SU-DHL-6 (cell line): Measurements from ENCODE around the gene AFF3.

Source experiments
- H2AFZ ChIP-seq: fragments of 200-600 bp; sonication (generic); 2 replicates; pipeline ENCODE4 v1.6.1; 2014; ENCODE audit warnings: low read depth, mild to moderate bottlenecking, moderate library complexity, mixed read lengths, antibody characterized with exemption, low read length; ENCODE audit not compliant: severe bottlenecking
- H3F3A ChIP-seq: fragments of 200-600 bp; shearing (Covaris generic); 2 replicates; pipeline ENCODE4 v1.6.0; 2016; ENCODE audit warnings: antibody characterized with exemption, mild to moderate bottlenecking; ENCODE audit not compliant: insufficient read depth
- H3K27ac ChIP-seq: fragments of 200-600 bp; sonication (generic); 2 replicates; pipeline ENCODE4 v1.5.1; 2016; ENCODE audit warnings: low read depth, mild to moderate bottlenecking, low read length, moderate library complexity, mixed read lengths
- H3K27me3 ChIP-seq: fragments of 200-600 bp; sonication (generic), shearing (Covaris generic); 2 replicates; pipeline ENCODE4 v1.6.0; 2014; ENCODE audit warnings: mild to moderate bottlenecking, low read length
- H3K36me3 ChIP-seq: fragments of 200-600 bp; sonication (generic); 2 replicates; pipeline ENCODE4 v1.6.1; 2014; ENCODE audit warnings: mild to moderate bottlenecking, low read length, mixed read lengths
- H3K4me2 ChIP-seq: fragments of 300-600, 200-600 bp; shearing (Covaris generic), sonication (generic); 2 replicates; pipeline ENCODE4 v1.6.0; 2014; ENCODE audit warnings: low read length, low read depth, mild to moderate bottlenecking; ENCODE audit not compliant: poor library complexity, severe bottlenecking
- H3K4me3 ChIP-seq: fragments of 200-600 bp; sonication (generic); 2 replicates; pipeline ENCODE4 v1.5.1; 2014; ENCODE audit warnings: antibody characterized with exemption, low read length, mild to moderate bottlenecking, mixed read lengths; ENCODE audit not compliant: insufficient read depth, poor library complexity, severe bottlenecking
- H3K79me2 ChIP-seq: fragments of 200-600 bp; sonication (generic); 2 replicates; pipeline ENCODE4 v1.6.1; 2014; ENCODE audit warnings: mild to moderate bottlenecking, low read length, moderate library complexity; ENCODE audit not compliant: insufficient read depth
- H3K9ac ChIP-seq: fragments of 200-600 bp; sonication (generic); 2 replicates; pipeline ENCODE4 v1.7.0; 2014; ENCODE audit warnings: mild to moderate bottlenecking, low read length
- H3K9me2 ChIP-seq: fragments of 200-600 bp; sonication (generic); replicated peaks from 2 replicates; pipeline ENCODE4 v1.6.1; 2014; ENCODE audit warnings: low read length; ENCODE audit not compliant: insufficient read depth
- H3K9me3 ChIP-seq: fragments of 200-600 bp; sonication (generic); 2 replicates; pipeline ENCODE4 v1.6.1; 2014; ENCODE audit warnings: low read length, mixed read lengths; ENCODE audit not compliant: insufficient read depth
- H4K20me1 ChIP-seq: fragments of 200-600 bp; sonication (generic); 2 replicates; pipeline ENCODE4 v1.6.1; 2014; ENCODE audit warnings: low read depth, mild to moderate bottlenecking, antibody characterized with exemption, low read length, moderate library complexity, mixed read lengths
- EZH2phosphoT487 ChIP-seq: fragments of 200-600 bp; sonication (generic), shearing (Covaris generic); conservative IDR thresholded peaks from 2 replicates; pipeline ENCODE4 v1.6.1; 2018; ENCODE audit warnings: mild to moderate bottlenecking, antibody characterized with exemption, low read length, moderate library complexity, mixed read lengths
- TF ChIP-seq, protein P1 (sequence below): fragments of 200-600 bp; sonication (generic); IDR thresholded peaks from one replicate; pipeline ENCODE4 v1.5.1; 2017; ENCODE audit warnings: antibody characterized with exemption, mild to moderate bottlenecking, low read length, moderate library complexity; ENCODE audit not compliant: insufficient read depth, poor library complexity, severe bottlenecking

Gene AFF3

DNA sequence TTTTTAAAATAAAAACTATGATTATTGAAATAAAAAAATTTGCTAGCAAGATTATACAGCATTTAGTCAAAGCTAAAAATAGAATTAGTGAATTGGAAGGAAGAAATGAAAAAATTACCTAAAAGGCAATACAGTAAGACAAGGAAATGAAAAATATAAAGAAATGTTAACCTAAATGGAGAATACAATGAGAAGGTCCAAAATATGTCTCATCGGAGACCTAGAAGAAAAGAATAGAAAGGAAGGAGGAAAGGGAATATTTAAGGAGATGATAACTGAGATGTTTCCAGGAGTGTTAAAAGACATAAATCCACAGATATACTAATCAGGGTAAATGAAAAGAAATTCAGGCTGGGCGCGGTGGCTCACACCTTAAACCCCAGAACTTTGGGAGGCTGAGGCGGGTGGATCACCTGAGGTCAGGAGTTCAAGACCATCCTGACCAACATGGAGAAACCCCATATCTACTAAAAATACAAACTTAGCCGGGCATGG lies 78.9 kb downstream of the AFF3 start:
- H3K9me2 ChIP-seq, result no peaks in the 10 kb centered on the region

DNA sequence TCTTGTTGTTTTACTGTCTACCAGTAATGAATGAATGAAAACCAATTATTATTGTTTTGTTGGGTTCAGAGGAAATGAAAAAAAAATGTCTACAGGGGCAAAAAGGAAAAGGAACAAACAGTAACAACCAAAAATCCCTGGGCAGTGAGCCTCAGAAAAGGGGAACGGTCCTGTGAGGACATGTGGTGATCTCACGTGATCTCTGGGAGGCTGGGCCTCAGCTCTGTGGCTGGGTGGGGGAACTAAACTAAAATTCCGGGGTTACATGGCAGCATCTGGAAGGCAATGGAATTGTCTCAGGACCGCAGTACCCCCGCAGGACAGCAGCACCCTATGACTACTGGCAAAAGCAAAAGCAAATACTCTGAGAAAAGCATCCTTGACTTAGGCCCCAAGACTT lies 80.1 kb downstream of the AFF3 start:
- Histone ChIP-seq H3K9me3 (no peaks in the 10 kb centered on the region), H3K4me3 (no peak overlapping the region), H3K4me2 (no peak overlapping the region), H3K27ac (no peak overlapping the region), H3K9me2 (no peaks in the 10 kb centered on the region), H3F3A (no peaks in the 10 kb centered on the region), H3K79me2 (no peaks in the 10 kb centered on the region), H3K9ac (no peak overlapping the region), H2AFZ (no peak overlapping the region), H4K20me1 (no peaks in the 10 kb centered on the region), H3K27me3 (no peaks in the 10 kb centered on the region), H3K36me3 (0 out of 2 replicates have a peak, but pooled peaks cover 3% of the 10 kb centered on the region)
- TF ChIP-seq, protein P1, sequence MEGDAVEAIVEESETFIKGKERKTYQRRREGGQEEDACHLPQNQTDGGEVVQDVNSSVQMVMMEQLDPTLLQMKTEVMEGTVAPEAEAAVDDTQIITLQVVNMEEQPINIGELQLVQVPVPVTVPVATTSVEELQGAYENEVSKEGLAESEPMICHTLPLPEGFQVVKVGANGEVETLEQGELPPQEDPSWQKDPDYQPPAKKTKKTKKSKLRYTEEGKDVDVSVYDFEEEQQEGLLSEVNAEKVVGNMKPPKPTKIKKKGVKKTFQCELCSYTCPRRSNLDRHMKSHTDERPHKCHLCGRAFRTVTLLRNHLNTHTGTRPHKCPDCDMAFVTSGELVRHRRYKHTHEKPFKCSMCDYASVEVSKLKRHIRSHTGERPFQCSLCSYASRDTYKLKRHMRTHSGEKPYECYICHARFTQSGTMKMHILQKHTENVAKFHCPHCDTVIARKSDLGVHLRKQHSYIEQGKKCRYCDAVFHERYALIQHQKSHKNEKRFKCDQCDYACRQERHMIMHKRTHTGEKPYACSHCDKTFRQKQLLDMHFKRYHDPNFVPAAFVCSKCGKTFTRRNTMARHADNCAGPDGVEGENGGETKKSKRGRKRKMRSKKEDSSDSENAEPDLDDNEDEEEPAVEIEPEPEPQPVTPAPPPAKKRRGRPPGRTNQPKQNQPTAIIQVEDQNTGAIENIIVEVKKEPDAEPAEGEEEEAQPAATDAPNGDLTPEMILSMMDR, result no peak
- no peak for TF ChIP-seq EZH2phosphoT487

More for the DNA sequence above, 78.9 kb downstream of the AFF3 start:
- H3F3A ChIP-seq, result no peaks in the 10 kb centered on the region
- 0 out of 2 replicates have a peak, but pooled peaks cover 3% of the 10 kb centered on the region for H3K36me3 ChIP-seq
- no peaks in the 10 kb centered on the region for H4K20me1 ChIP-seq
- H3K27ac ChIP-seq, result no peak overlapping the region
- H3K9me3 ChIP-seq, result no peaks in the 10 kb centered on the region
- H3K27me3 ChIP-seq, result no peaks in the 10 kb centered on the region
- H3K4me2 ChIP-seq, result no peak overlapping the region
- H3K9ac ChIP-seq, result no peak overlapping the region
- no peak overlapping the region for H2AFZ ChIP-seq
- no peak overlapping the region for H3K4me3 ChIP-seq
- TF ChIP-seq, protein P1, result no peak
- no peak for TF ChIP-seq EZH2phosphoT487
- H3K79me2 ChIP-seq, result no peaks in the 10 kb centered on the region

DNA sequence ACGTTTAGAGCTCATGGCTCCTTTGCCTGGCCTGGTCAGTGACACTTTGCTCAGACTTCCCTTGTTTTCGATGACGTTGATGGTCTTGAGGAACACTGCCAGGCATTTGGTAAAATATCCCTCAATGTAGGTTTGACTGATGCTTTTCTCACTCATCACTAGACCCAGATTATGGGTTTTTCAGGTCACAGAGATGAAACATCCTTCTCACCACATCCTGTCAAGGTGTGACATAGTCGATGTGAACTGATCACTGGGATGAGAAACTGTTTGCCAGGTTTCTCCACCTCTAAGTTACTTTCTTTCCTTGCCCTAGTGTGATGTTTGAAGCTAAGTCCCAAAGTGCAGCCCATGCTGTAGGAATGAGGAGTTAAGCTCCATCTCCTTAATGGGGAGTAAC lies 81.5 kb downstream of the AFF3 start:
- H3K27ac ChIP-seq, result no peak overlapping the region
- no peaks in the 10 kb centered on the region for H3K9me3 ChIP-seq
- no peak overlapping the region for H2AFZ ChIP-seq
- H3F3A ChIP-seq, result no peaks in the 10 kb centered on the region
- no peak for TF ChIP-seq EZH2phosphoT487
- 0 out of 2 replicates have a peak, but pooled peaks cover 3% of the 10 kb centered on the region for H3K36me3 ChIP-seq
- no peak overlapping the region for H3K4me3 ChIP-seq
- no peaks in the 10 kb centered on the region for H3K27me3 ChIP-seq
- H3K79me2 ChIP-seq, result no peaks in the 10 kb centered on the region
- no peaks in the 10 kb centered on the region for H4K20me1 ChIP-seq
- H3K9me2 ChIP-seq, result no peaks in the 10 kb centered on the region
- no peak overlapping the region for H3K9ac ChIP-seq
- no peak overlapping the region for H3K4me2 ChIP-seq

DNA sequence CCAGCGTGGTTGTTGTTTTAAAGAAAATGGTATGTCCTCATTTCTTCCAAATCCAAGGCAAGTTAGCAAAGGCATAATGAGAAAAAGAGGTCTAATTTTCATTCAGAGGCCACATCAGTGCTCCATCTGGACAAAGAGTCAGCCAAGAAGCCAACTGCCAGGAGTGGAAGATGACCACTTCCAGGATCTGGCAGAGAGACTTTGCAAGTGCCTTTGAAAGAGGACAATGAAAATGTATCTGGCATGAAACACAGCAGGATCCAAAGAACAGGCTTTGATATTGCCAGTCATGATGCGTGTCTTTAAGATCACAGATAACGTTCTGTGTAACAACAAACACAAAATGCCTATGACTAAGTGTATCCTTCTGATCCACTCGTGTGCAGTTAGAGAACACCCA lies 82.8 kb downstream of the AFF3 start:
- Histone ChIP-seq H3K9me3 (no peaks in the 10 kb centered on the region), H3K27ac (no peak overlapping the region), H3K4me2 (no peak overlapping the region), H3K79me2 (no peaks in the 10 kb centered on the region), H3K4me3 (no peak overlapping the region), H3K9ac (no peak overlapping the region), H3K27me3 (no peaks in the 10 kb centered on the region), H2AFZ (no peak overlapping the region), H3K9me2 (no peaks in the 10 kb centered on the region), H4K20me1 (no peaks in the 10 kb centered on the region), H3F3A (no peaks in the 10 kb centered on the region), H3K36me3 (0 out of 2 replicates have a peak, but pooled peaks cover 3% of the 10 kb centered on the region)
- no peak for TF ChIP-seq EZH2phosphoT487
- TF ChIP-seq, protein P1, result no peak
